Measurements from ENCODE around the gene CD99L2.

- TF ChIP-seq POLR2AphosphoS5 (IDR thresholded peaks at IDR 0.05; ENCODE audit: low read depth, low read length): no peak
- TF ChIP-seq POLR2A (IDR thresholded peaks at IDR 0.05; ENCODE audit: low read depth, low read length): no peak
- no peak for TF ChIP-seq POU2F2 (IDR thresholded peaks at IDR 0.05; ENCODE audit: low read depth, low read length)
- no peak for TF ChIP-seq TAF1 (IDR thresholded peaks at IDR 0.05; ENCODE audit: low read depth, low read length)
Measured at GRCh38 chrX:150856785-150857184, 41.7 kb downstream of the CD99L2 start.
